Esophagus muscularis mucosa (tissue), 4 donors: Measurements from ENCODE around the gene ZDHHC8. TPM values are rescaled to one million over a fixed set of nuclear protein-coding genes. Genes with fewer than 3 reads are reported as not detected.

Experiments
- DNase-seq: peaks from one replicate; pipeline ENCODE4 v3.0.0-alpha.2; 2017; ENCODE audit errors: extremely low spot score
- H3K27ac ChIP-seq, 4 donors: fragments of 200-600 bp; sonication (generic); replicated peaks in 1 of 4; 1 replicate in 3 of 4; 2 replicates in 1 of 4; pipeline ENCODE4 v1.5.1; 2016 to 2019; ENCODE audit warnings: mild to moderate bottlenecking in 1 of 4
- H3K27me3 ChIP-seq, 4 donors: fragments of 200-600 bp; sonication (generic); one replicate each; pipeline versions ENCODE4 v1.5.1 to v1.6.0; 2016 to 2019
- H3K36me3 ChIP-seq, 4 donors: fragments of 200-600 bp; sonication (generic); one replicate each; pipeline ENCODE4 v1.5.1; 2016 to 2019
- H3K4me1 ChIP-seq, 4 donors: fragments of 200-600 bp; sonication (generic); one replicate each; pipeline ENCODE4 v1.5.1; 2016 to 2019
- H3K4me3 ChIP-seq, 4 donors: fragments of 200-600 bp; sonication (generic); 1 replicate in 2 of 4; 2 replicates in 2 of 4; pipeline ENCODE4 v1.5.1; 2016 to 2019; ENCODE audit warnings: mild to moderate bottlenecking in 4 of 4, moderate library complexity in 1 of 4
- H3K9me3 ChIP-seq, 4 donors: fragments of 200-600 bp; sonication (generic); 1 replicate in 3 of 4; 2 replicates in 1 of 4; pipeline ENCODE4 v1.5.1; 2016 to 2019
- CTCF ChIP-seq, 3 experiments: fragments of 200-600 bp in 2 of 3; fragments of 450-650 bp in 1 of 3; sonication (generic) in 2 of 3; IDR thresholded peaks; one replicate each; pipeline ENCODE4 v1.5.1; 2017 to 2019; ENCODE audit warnings: antibody characterized with exemption in 3 of 3, mild to moderate bottlenecking in 2 of 3, moderate library complexity in 1 of 3
- EP300 ChIP-seq: sonication (generic); formaldehyde crosslinking; IDR thresholded peaks from one replicate; pipeline ENCODE4 v1.6.1; 2017; ENCODE audit warnings: antibody characterized with exemption
- POLR2A ChIP-seq: fragments of 450-650 bp; IDR thresholded peaks from one replicate; pipeline ENCODE4 v1.6.1; 2017; ENCODE audit warnings: antibody characterized with exemption, moderate library complexity, mild to moderate bottlenecking, low read depth
- POLR2AphosphoS5 ChIP-seq, 2 donors: sonication (generic); formaldehyde crosslinking; IDR thresholded peaks; one replicate each; pipeline ENCODE4 v1.6.1; 2017; ENCODE audit warnings: antibody characterized with exemption in 2 of 2
- WGBS: methylation state at CpG from one replicate; pipeline ENCODE4 v1.1.5; 2018; 5-methylcytosine and 5-hydroxymethylcytosine counted together
- intact Hi-C: fragments of 100-400 bp; cut with DNase I; formaldehyde crosslinking; loops from one replicate; pipeline ENCODE4 v1.15.1; 2023
- total RNA-seq, 4 donors: library from RNA; depleted of rRNA; stranded (reverse); fragments of >200 nt; gene quantifications; one replicate each; pipeline versions ENCODE4 v1.1.0 to v1.2.1, GENCODE V29; 2016

The ZDHHC8 gene
- total RNA-seq, 4 donors from 2014 or later, result 11.8 to 33.2 (median 23.8) TPM

DNA sequence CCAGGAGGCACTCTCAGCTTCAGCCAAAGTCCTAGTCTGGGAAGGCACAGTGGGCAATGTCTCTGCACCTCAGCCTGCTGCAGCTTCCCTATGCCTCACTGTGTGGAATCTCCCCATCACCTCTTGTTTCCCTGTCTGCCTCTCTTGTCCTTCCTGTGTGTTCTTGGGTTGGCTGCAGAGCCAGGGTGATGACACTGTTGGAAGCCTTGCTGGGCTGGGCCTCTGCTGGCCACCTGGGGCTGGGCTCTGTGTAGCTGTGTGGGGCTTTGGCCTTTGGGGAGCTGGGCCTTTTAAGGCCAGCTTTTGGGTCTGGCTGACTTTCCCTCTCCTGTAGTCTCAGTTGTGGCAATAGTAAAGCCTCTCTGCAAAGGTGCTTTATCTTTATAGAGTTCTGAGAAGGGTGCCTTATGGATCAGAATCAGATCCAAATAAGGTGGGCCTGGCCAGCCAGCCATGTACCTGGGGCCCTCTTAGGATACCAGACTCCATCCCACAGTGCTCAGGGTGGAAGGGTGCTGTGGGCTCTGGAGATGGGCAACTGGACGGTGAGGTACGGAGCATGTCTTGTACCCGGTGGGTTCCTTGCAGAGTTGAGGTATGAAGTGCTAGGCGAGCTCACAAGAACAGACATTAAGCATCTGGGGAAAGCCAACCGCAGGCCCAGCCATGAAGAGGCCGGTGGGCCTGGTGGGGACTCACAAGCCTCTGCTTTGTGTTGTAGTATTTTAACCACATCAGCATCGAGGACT, 26.0 kb upstream of the ZDHHC8 start:
- 84% methylated on average over 7 of the region's 7 CpGs for WGBS
- H3K27me3 ChIP-seq, result no peaks in the 10 kb centered on the region
- TF ChIP-seq EP300, result no peak
- TF ChIP-seq POLR2AphosphoS5 (IDR thresholded peaks at IDR 0.05), result no peak
- TF ChIP-seq CTCF (IDR thresholded peaks at IDR 0.05), result no peak
- no peak for TF ChIP-seq POLR2A
- no peak overlapping the region for H3K27ac ChIP-seq
- no peak for DNase-seq
- intact Hi-C loops, result loop anchor here (10.0 kb wide), 1 partner anchor 131 kb away; no protein-coding TSS in a partner anchor
- no peak overlapping the region for H3K4me3 ChIP-seq
- peaks cover 47 to 96% (median 87%) of the 10 kb centered on the region in 4 donors for H3K36me3 ChIP-seq
- H3K9me3 ChIP-seq, result no peaks in the 10 kb centered on the region
- H3K4me1 ChIP-seq, result no peaks in the 10 kb centered on the region

- DNase-seq, result no peak
- Histone ChIP-seq H3K4me3 (no peak overlapping the region), H3K36me3 (peaks cover 47 to 96% (median 87%) of the 10 kb centered on the region in 4 donors), H3K27me3 (no peaks in the 10 kb centered on the region), H3K4me1 (no peaks in the 10 kb centered on the region), H3K27ac (no peak overlapping the region), H3K9me3 (no peaks in the 10 kb centered on the region)
- WGBS, result 84% methylated on average over 18 of the region's 20 CpGs
- TF ChIP-seq POLR2AphosphoS5 (IDR thresholded peaks at IDR 0.05) (no peak), POLR2A (no peak)
- intact Hi-C loops, result loop anchor here (10.0 kb wide), 1 partner anchor 132 kb away; no protein-coding TSS in a partner anchor
These were observed 25.3 kb upstream of the ZDHHC8 start for GRCh38 chr22:20106205-20106848.

GRCh38 chr22:20106849-20107237, 24.8 kb upstream of the ZDHHC8 start:
- Histone ChIP-seq H3K27ac (no peak overlapping the region), H3K27me3 (no peaks in the 10 kb centered on the region), H3K4me3 (no peak overlapping the region), H3K9me3 (no peaks in the 10 kb centered on the region), H3K4me1 (peaks cover 0 to under 1% (median 0%) of the 10 kb centered on the region in 4 donors), H3K36me3 (peaks cover 52 to 96% (median 87%) of the 10 kb centered on the region in 4 donors)
- WGBS, result 76% methylated on average over 9 of the region's 10 CpGs
- no peak for DNase-seq
- TF ChIP-seq POLR2A, result no peak
- no peak for TF ChIP-seq EP300
- TF ChIP-seq POLR2AphosphoS5 (IDR thresholded peaks at IDR 0.05), result no peak
- TF ChIP-seq CTCF (IDR thresholded peaks at IDR 0.05), result no peak
- intact Hi-C loops, result loop anchor here (10.0 kb wide), 1 partner anchor 132 kb away; no protein-coding TSS in a partner anchor

GRCh38 chr22:20107471-20107901, 24.1 kb upstream of the ZDHHC8 start:
- TF ChIP-seq EP300 (no peak), POLR2AphosphoS5 (IDR thresholded peaks at IDR 0.05) (no peak), CTCF (IDR thresholded peaks at IDR 0.05) (no peak), POLR2A (no peak)
- no peaks in the 10 kb centered on the region for H3K9me3 ChIP-seq
- WGBS, result 94% methylated on average over 2 of the region's 7 CpGs
- intact Hi-C loops, result loop anchor here (10.0 kb wide), 1 partner anchor 133 kb away; no protein-coding TSS in a partner anchor
- H3K36me3 ChIP-seq, result peaks cover 54 to 96% (median 87%) of the 10 kb centered on the region in 4 donors
- peaks cover 0 to 6% (median 0%) of the 10 kb centered on the region in 4 donors for H3K4me1 ChIP-seq
- no peak overlapping the region for H3K4me3 ChIP-seq
- no peaks in the 10 kb centered on the region for H3K27me3 ChIP-seq
- H3K27ac ChIP-seq, result no peak overlapping the region
- DNase-seq, result no peak
